CD14-positive monocyte (primary cell): ENCODE results near the gene RC3H2. TPM values are rescaled to one million over a fixed set of nuclear protein-coding genes. Genes with fewer than 3 reads are reported as not detected.

ENCODE experiments used
- DNase-seq, 3 donors: peaks; one replicate each; pipeline ENCODE4 v3.0.0-alpha.2; 2011 to 2022
- H2AFZ ChIP-seq: 2 replicates; pipeline ENCODE4 v1.6.0; 2012; ENCODE audit warnings: mild to moderate bottlenecking, low read depth, low read length, inconsistent platforms; ENCODE audit not compliant: insufficient read depth, poor library complexity, severe bottlenecking
- H3K27ac ChIP-seq, 2 donors: 1 replicate in 1 of 2; 2 replicates in 1 of 2; pipeline ENCODE4 v1.5.1; 2012 to 2013; ENCODE audit warnings: low read length in 2 of 2, control low read depth in 1 of 2, inconsistent platforms in 1 of 2, low read depth in 1 of 2, mild to moderate bottlenecking in 1 of 2
- H3K27me3 ChIP-seq, 2 donors: one replicate each; pipeline versions ENCODE4 v1.6.0 to v1.6.1; 2011 to 2013; ENCODE audit warnings: low read length in 2 of 2; ENCODE audit not compliant: control insufficient read depth in 2 of 2, insufficient read depth in 2 of 2
- H3K36me3 ChIP-seq, 2 donors: replicated peaks in 1 of 2; 1 replicate in 1 of 2; 2 replicates in 1 of 2; pipeline versions ENCODE4 v1.5.1 to v1.6.1; 2012 to 2013; ENCODE audit warnings: low read length in 2 of 2, control low read depth in 1 of 2, inconsistent platforms in 1 of 2, mild to moderate bottlenecking in 1 of 2; ENCODE audit not compliant: insufficient read depth in 2 of 2, control insufficient read depth in 1 of 2
- H3K4me1 ChIP-seq, 2 donors: 1 replicate in 1 of 2; 2 replicates in 1 of 2; pipeline versions ENCODE4 v1.5.1 to v1.6.1; 2012 to 2013; ENCODE audit warnings: low read length in 2 of 2, control low read depth in 1 of 2, inconsistent platforms in 1 of 2, mild to moderate bottlenecking in 1 of 2, moderate library complexity in 1 of 2; ENCODE audit not compliant: insufficient read depth in 2 of 2, control insufficient read depth in 1 of 2
- H3K4me2 ChIP-seq: replicated peaks from 2 replicates; pipeline ENCODE3; 2012; ENCODE audit warnings: low read length, moderate library complexity, mild to moderate bottlenecking; ENCODE audit not compliant: poor library complexity, severe bottlenecking; ENCODE audit errors: extremely low read depth
- H3K4me3 ChIP-seq, 3 experiments: fragments of 200-600 bp in 1 of 3; sonication (generic) in 1 of 3; replicated peaks in 1 of 3; 1 replicate in 2 of 3; 2 replicates in 1 of 3; pipeline ENCODE4 v1.5.1; 2011 to 2013; ENCODE audit warnings: low read length in 3 of 3, mild to moderate bottlenecking in 3 of 3, control low read depth in 2 of 3, low read depth in 2 of 3, inconsistent platforms in 1 of 3, moderate library complexity in 1 of 3
- H3K79me2 ChIP-seq: 2 replicates; pipeline ENCODE4 v1.6.0; 2012; ENCODE audit warnings: mild to moderate bottlenecking, control low read depth, inconsistent platforms, low read length, moderate library complexity; ENCODE audit not compliant: insufficient read depth
- H3K9ac ChIP-seq: 2 replicates; pipeline ENCODE4 v1.6.0; 2017; ENCODE audit warnings: low read length, mild to moderate bottlenecking; ENCODE audit not compliant: insufficient read depth, poor library complexity, severe bottlenecking
- H3K9me3 ChIP-seq, 2 donors: replicated peaks in 1 of 2; 1 replicate in 1 of 2; 2 replicates in 1 of 2; pipeline versions ENCODE4 v1.5.1 to v1.6.1; 2012 to 2013; ENCODE audit warnings: low read length in 2 of 2, control low read depth in 1 of 2; ENCODE audit not compliant: control insufficient read depth in 1 of 2, insufficient read depth in 1 of 2
- H4K20me1 ChIP-seq: 2 replicates; pipeline ENCODE4 v1.6.0; 2012; ENCODE audit warnings: mild to moderate bottlenecking, low read length, control low read depth, moderate library complexity; ENCODE audit not compliant: insufficient read depth
- H3K27ac Mint-ChIP-seq, 7 donors: one replicate each; pipeline ENCODE4 v1.8.0; 2020; ENCODE audit warnings: mild to moderate bottlenecking in 7 of 7, mixed read lengths in 7 of 7, moderate library complexity in 6 of 7, inconsistent platforms in 2 of 7
- H3K27me3 Mint-ChIP-seq, 3 donors: one replicate each; pipeline ENCODE4 v1.8.0; 2021 to 2022; ENCODE audit warnings: low read depth in 3 of 3, mild to moderate bottlenecking in 3 of 3, mixed read lengths in 3 of 3, moderate library complexity in 3 of 3, inconsistent platforms in 1 of 3
- H3K36me3 Mint-ChIP-seq, 2 donors: one replicate each; pipeline ENCODE4 v1.8.0; 2020; ENCODE audit warnings: mixed read lengths in 2 of 2, inconsistent platforms in 1 of 2, mild to moderate bottlenecking in 1 of 2
- H3K4me1 Mint-ChIP-seq: one replicate; pipeline ENCODE4 v1.8.0; 2020; ENCODE audit warnings: mild to moderate bottlenecking, mixed read lengths
- H3K4me3 Mint-ChIP-seq, 2 donors: one replicate each; pipeline ENCODE4 v1.8.0; 2020; ENCODE audit warnings: mild to moderate bottlenecking in 2 of 2, mixed read lengths in 2 of 2, moderate library complexity in 1 of 2
- H3K9me3 Mint-ChIP-seq, 7 donors: one replicate each; pipeline ENCODE4 v1.8.0; 2020 to 2022; ENCODE audit warnings: mixed read lengths in 7 of 7, mild to moderate bottlenecking in 6 of 7, moderate library complexity in 6 of 7, inconsistent platforms in 2 of 7
- CTCF ChIP-seq: fragments of 200-600 bp; IDR thresholded peaks from one replicate; pipeline ENCODE4 v1.8.0; 2022; ENCODE audit warnings: antibody characterized with exemption, mild to moderate bottlenecking
- WGBS: methylation state at CpG from one replicate; pipeline ENCODE4 v1.1.5; 2013; ENCODE audit warnings: missing lambda C conversion rate; ENCODE audit not compliant: insufficient coverage; 5-methylcytosine and 5-hydroxymethylcytosine counted together
- intact Hi-C, 2 donors: fragments of 100-400 bp; cut with micrococcal nuclease; formaldehyde crosslinking; loops; one replicate each; pipeline versions ENCODE4 v1.15.0 to v1.15.1; 2023
- polyA plus RNA-seq, 3 donors: library from polyadenylated mRNA; depleted of rRNA in 1 of 3; unstranded in 2 of 3; stranded (reverse) in 1 of 3; fragments of 300-500 nt in 2 of 3; fragments of >200 nt in 1 of 3; fragmentation: Illumina TruSeq in 2 of 3; gene quantifications; 1 replicate in 2 of 3; 2 replicates in 1 of 3; pipeline ENCODE4 v1.2.3, GENCODE V29; 2012 to 2021
- small RNA-seq: library from RNA; depleted of rRNA; stranded (forward); fragments of <200 nt; gene quantifications from one replicate; pipeline ENCODE3, GENCODE V24; 2012; ENCODE audit warnings: low read depth; ENCODE audit not compliant: insufficient read length

RC3H2 gene
- polyA plus RNA-seq, 3 donors, result 11.3 to 24.6 (median 11.8) TPM

- intact Hi-C loops, result no loop called here
- WGBS, result 93% methylated on average over 5 of the region's 6 CpGs
- H3K27ac Mint-ChIP-seq, result no peak overlapping the region
Observed at GRCh38 chr9:122797316-122798063, 107.7 kb downstream of the RC3H2 start.

More at GRCh38 chr9:122797316-122798063, 107.7 kb downstream of the RC3H2 start:
- H3K4me1 ChIP-seq, result no peaks in the 10 kb centered on the region
- H3K9me3 Mint-ChIP-seq, result peaks cover 0 to 11% (median 2%) of the 10 kb centered on the region in 7 donors
- H3K4me3 Mint-ChIP-seq, result no peak overlapping the region
- no peak overlapping the region for H2AFZ ChIP-seq
- no peak overlapping the region for H3K4me3 ChIP-seq
- H3K36me3 ChIP-seq, result no peaks in the 10 kb centered on the region
- no peak for DNase-seq
- no peaks in the 10 kb centered on the region for H3K9me3 ChIP-seq
- H3K27me3 ChIP-seq, result no peaks in the 10 kb centered on the region
- H3K4me2 ChIP-seq, result no peak overlapping the region
- no peak overlapping the region for H3K27ac ChIP-seq
- no peak overlapping the region for H3K9ac ChIP-seq
- no peaks in the 10 kb centered on the region for H3K79me2 ChIP-seq
- no peaks in the 10 kb centered on the region for H3K4me1 Mint-ChIP-seq
- no peaks in the 10 kb centered on the region for H3K36me3 Mint-ChIP-seq
- no peak for TF ChIP-seq CTCF
- H3K27me3 Mint-ChIP-seq, result peaks cover 2 to 4% (median 3%) of the 10 kb centered on the region in 3 donors
- no peaks in the 10 kb centered on the region for H4K20me1 ChIP-seq

Small RNAs within 50 kb of the gene (small RNA-seq; reads per million reads assigned to genes)
- gene RNY1P15, result not detected
- 887 reads per million, percentile 99 among the genes with 10 or more reads in this experiment for gene SNORD90

Other genes with a start within 250 kb of the RC3H2 start
- not detected for gene OR1B1, start 247.7 kb downstream of the RC3H2 start, polyA plus RNA-seq
- gene OR1L1, start 243.6 kb downstream of the RC3H2 start, polyA plus RNA-seq, result not detected
- not detected for gene OR1L3, start 230.2 kb downstream of the RC3H2 start, polyA plus RNA-seq
- gene OR1L4, start 181.4 kb downstream of the RC3H2 start, polyA plus RNA-seq, result not detected
- not detected for gene OR1L6, start 163.1 kb downstream of the RC3H2 start, polyA plus RNA-seq
- gene OR5C1, start 116.4 kb downstream of the RC3H2 start, polyA plus RNA-seq, result not detected
- gene OR1K1, start 105.2 kb downstream of the RC3H2 start, polyA plus RNA-seq, result not detected
- gene PDCL, start 76.8 kb downstream of the RC3H2 start, polyA plus RNA-seq, result 1 to 10 TPM; 3.3 to 8.2 (median 7.2) TPM
- 1 to 10 TPM in 2 of 3 donors, under 1 TPM in 1; 0.64 to 1.7 (median 1.5) TPM for gene ZBTB6, start 8.0 kb upstream of the RC3H2 start, polyA plus RNA-seq
- 1 to 10 TPM in 1 of 3 donors, under 1 TPM in 2; 0.42 to 5.1 (median 0.48) TPM for gene ZBTB26, start 26.2 kb upstream of the RC3H2 start, polyA plus RNA-seq
- 10 to 100 TPM; 14.7 to 24.1 (median 19.3) TPM for gene RABGAP1, start 35.7 kb upstream of the RC3H2 start, polyA plus RNA-seq
- gene GPR21, start 128.3 kb upstream of the RC3H2 start, polyA plus RNA-seq, result under 1 TPM in 1 of 3 donors, not detected in 2; 0.39 TPM